Epithelial cell of prostate (primary cell): ENCODE results near the gene CFAP68.

ENCODE experiments used
- DNase-seq: peaks from one replicate; pipeline ENCODE4 v3.0.0-alpha.2; 2011; ENCODE audit warnings: low read depth, low spot score
- H3K27ac ChIP-seq: fragments of 450-650 bp; 2 replicates; pipeline ENCODE4 v1.5.1; 2017; ENCODE audit warnings: mild to moderate bottlenecking

The CFAP68 gene, protein sequence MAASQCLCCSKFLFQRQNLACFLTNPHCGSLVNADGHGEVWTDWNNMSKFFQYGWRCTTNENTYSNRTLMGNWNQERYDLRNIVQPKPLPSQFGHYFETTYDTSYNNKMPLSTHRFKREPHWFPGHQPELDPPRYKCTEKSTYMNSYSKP

DNA sequence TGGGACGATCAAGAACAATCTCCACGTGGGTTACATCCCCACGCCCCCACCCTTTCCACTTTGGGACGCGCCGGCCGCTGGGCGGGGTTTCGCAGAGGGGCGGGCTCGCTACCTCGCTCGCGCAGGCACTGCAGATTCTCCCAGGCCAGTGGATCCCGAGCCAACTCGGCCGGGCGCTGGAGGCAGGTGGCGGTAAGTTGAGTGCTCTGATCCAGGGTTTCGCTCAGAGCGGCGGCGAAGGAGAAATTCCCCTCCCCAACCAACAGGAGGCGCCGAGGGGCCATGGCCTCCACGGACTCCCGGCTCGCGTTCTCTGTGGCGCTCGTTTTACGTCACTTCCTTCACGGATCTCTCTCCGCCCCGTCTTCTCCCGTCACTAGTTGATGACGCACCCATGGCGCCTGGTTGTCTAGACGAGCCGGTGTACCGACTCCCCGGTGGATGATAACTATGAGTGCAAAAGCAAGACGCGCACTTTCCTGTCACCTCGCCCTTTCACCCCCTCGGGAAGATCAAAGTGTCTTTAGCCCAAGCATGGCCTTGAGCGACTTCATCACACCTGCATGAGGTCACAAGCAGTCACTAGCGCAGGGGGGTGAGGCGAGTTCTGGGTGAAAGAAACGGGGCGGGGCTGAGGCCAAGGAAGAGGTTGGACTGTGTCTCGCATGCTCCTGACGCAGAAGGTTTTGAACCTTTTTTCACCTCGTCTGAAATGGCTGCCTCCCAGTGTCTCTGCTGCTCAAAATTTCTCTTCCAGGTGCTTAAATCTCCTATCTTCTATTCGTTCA, at the start of gene CFAP68, which contains the start of gene FDXACB1:
Gene CFAP68 (plus strand): TSS at position 693 of the 788 bp plus-strand sequence. CDS start 20 bp downstream, at position 713.
Gene FDXACB1 (minus strand): TSS at position 317 of the 788 bp plus-strand sequence. CDS start 33 bp downstream, at position 284.
- DNase-seq, result peak; percentile 87
- peak within 1 kb of the TSS; percentile 95 for H3K27ac ChIP-seq

- no peak for DNase-seq
- no peak overlapping the region for H3K27ac ChIP-seq
These were observed 45.8 kb upstream of the CFAP68 start for GRCh38 chr11:111833524-111833923.

GRCh38 chr11:111834432-111835163, 44.7 kb upstream of the CFAP68 start:
- no peak for DNase-seq

DNA sequence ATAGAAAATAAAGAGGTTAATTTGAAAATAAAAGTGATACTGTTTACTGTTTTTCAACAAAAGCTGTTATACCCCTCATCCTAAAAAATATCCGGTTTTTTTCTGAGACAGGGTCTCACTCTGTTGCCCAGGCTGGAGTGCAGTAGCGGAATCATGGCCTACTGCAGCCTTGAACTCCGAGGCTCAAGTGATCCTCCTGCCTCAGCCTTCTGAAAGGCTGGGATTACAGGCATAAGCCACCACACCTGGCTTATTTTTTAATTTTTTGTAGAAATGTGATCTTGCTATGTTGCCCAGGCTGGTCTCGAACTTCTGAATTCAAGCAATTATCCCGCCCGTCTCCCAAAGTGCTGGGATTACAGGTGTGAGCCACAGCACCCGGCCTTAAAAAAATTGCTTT, 43.7 kb upstream of the CFAP68 start:
- DNase-seq, result no peak
- H3K27ac ChIP-seq, result no peak overlapping the region

More at GRCh38 chr11:111834432-111835163, 44.7 kb upstream of the CFAP68 start:
- no peak overlapping the region for H3K27ac ChIP-seq

DNA sequence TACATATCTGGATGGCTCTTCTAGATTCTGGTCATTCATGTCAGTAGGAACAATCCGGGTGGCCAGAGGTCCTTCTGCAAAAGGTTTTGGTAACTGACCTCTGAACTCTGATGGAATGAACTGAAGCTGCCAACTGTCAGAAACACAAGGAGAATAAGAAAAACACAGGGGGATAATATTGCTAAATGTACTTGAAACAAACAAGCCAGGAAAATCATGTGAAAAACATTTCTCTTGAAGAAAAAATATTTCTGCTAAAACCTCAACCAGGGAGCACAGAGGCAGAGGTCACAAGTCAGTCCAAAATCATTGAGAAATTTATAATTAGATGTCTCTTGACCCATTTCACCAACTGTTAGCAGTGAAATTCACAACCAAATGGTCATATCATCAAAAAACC, 43.2 kb upstream of the CFAP68 start:
- DNase-seq, result no peak
- H3K27ac ChIP-seq, result no peak overlapping the region

DNA sequence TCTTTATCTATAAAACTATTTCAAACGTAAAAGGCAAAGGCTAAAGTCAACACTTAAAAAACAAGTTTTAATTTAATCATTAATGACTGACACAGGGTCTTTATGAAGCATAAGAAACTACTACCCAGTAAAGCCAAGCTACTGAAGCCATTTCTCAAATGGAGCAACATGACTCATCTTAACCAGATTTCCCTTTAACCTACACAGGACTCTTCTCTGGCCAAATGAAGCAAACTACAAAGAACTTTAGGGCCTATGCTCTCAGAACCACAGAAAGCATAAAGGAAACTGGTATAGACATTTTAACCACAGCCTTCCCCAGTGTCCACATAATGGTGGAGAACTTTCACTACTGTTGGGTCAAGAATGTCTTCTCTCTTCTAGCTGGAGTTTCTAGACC, 42.6 kb upstream of the CFAP68 start:
- DNase-seq, result no peak
- no peak overlapping the region for H3K27ac ChIP-seq

- H3K27ac ChIP-seq, result no peak overlapping the region
- no peak for DNase-seq
These were observed 41.9 kb upstream of the CFAP68 start for GRCh38 chr11:111837366-111837891.

GRCh38 chr11:111838054-111838453, 41.3 kb upstream of the CFAP68 start:
- DNase-seq, result no peak
- H3K27ac ChIP-seq, result no peak overlapping the region

DNA sequence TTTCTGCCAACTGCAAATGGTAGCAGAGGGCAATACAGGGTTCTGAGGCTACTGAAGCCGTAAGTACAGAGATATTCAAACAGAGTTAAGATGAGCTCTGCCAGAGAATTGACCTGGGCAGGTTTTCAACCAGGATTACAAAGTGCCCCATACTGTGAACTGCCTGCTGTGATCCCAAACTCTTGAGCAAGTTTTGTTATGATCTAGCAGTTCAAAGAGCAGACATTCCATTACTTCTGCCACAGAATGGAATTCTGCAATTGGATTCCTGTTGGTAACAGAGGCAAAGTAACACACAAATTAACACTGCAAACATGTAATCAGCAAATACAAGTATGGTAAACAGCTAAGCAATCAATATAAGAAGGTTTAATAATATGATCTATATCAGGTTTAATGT, 39.2 kb upstream of the CFAP68 start:
- no peak for DNase-seq
- no peak overlapping the region for H3K27ac ChIP-seq

GRCh38 chr11:111841370-111842053, 37.8 kb upstream of the CFAP68 start:
- peak; percentile 8 for DNase-seq
- no peak overlapping the region for H3K27ac ChIP-seq

GRCh38 chr11:111843661-111844060, 35.7 kb upstream of the CFAP68 start:
- no peak overlapping the region for H3K27ac ChIP-seq
- DNase-seq, result no peak

GRCh38 chr11:111845276-111846028, 33.9 kb upstream of the CFAP68 start:
- no peak for DNase-seq
- H3K27ac ChIP-seq, result no peak overlapping the region

- DNase-seq, result no peak
- H3K27ac ChIP-seq, result no peak overlapping the region
These were observed 33.3 kb upstream of the CFAP68 start for GRCh38 chr11:111846063-111846462.

DNA sequence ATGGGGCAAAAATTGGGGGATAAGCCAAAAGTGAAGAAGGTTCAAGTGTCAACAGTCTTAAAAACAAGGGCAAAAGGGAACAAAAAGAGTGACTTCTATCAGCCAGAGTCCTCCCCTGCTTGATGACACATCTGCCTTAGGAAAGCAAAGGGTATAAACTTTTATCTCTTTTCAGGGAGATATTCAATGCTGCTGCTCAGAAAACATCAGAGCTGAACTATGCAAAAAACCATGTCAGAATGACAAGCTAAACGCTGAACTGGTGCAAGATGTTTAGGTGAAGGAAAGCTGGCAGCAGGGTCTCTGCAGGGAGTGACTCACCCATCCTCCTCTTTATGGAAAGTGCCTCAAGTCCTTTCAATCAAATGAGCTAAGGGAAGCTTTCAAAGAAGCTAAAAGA, 32.7 kb upstream of the CFAP68 start:
- DNase-seq, result no peak
- no peak overlapping the region for H3K27ac ChIP-seq

GRCh38 chr11:111849631-111850030, 29.7 kb upstream of the CFAP68 start:
- no peak for DNase-seq
- H3K27ac ChIP-seq, result no peak overlapping the region

- no peak overlapping the region for H3K27ac ChIP-seq
- no peak for DNase-seq
These were observed 28.3 kb upstream of the CFAP68 start for GRCh38 chr11:111851067-111851466.

GRCh38 chr11:111851636-111852035, 27.7 kb upstream of the CFAP68 start:
- no peak overlapping the region for H3K27ac ChIP-seq
- DNase-seq, result no peak

- no peak for DNase-seq
- no peak overlapping the region for H3K27ac ChIP-seq
These were observed 27.2 kb upstream of the CFAP68 start for GRCh38 chr11:111852103-111852502.

GRCh38 chr11:111855506-111855905, 23.8 kb upstream of the CFAP68 start:
- DNase-seq, result no peak
- no peak overlapping the region for H3K27ac ChIP-seq

DNA sequence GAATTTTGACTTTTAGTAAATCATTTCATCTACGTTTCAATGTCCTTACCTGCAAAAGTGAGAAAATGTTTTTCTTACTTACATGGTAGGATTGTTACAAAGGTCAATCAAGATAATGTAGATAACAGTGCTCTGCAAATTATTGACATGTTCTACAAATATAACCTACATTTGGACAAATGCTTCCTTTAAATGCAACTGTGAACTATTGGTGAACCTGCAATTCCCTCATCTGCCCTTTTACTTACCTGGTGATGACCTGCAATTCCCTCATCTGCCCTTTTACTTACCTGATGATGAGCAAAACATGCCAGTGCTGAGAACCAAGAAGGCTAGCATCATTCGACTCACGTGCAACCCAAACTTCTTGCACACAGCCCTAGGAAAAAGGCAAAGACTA, 19.1 kb upstream of the CFAP68 start:
- DNase-seq, result no peak
- no peak overlapping the region for H3K27ac ChIP-seq
